ENCODE data around the gene CLCF1.

DNA sequence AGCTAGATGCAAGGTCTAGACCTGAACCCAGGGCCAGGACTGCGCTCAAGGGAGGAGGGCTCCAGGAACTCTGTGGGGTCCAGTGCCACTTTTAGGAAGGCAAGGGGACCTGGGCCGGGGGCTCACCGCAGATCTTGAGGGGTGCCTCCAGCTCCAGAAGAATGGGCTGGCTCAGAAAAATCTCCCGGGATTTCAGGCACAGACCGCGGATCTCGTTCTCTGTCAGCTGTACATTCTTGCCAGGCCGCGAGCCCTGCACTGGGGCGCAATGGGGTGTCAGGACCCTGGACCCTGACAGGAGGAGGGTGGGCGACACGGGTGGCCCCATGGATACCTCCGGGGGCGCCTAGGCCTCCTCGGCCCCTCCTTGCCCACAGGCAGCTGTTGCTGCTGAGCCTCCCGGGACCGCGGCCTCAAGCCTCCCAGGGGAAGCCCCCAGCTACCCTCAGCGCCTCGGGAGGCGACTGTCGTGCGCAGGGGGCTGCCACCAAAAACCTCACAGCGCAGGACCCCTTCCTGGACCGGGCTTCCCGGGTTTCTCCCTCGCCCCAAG is 27.6 kb upstream of the CLCF1 start:
- TF ChIP-seq, protein P1, sequence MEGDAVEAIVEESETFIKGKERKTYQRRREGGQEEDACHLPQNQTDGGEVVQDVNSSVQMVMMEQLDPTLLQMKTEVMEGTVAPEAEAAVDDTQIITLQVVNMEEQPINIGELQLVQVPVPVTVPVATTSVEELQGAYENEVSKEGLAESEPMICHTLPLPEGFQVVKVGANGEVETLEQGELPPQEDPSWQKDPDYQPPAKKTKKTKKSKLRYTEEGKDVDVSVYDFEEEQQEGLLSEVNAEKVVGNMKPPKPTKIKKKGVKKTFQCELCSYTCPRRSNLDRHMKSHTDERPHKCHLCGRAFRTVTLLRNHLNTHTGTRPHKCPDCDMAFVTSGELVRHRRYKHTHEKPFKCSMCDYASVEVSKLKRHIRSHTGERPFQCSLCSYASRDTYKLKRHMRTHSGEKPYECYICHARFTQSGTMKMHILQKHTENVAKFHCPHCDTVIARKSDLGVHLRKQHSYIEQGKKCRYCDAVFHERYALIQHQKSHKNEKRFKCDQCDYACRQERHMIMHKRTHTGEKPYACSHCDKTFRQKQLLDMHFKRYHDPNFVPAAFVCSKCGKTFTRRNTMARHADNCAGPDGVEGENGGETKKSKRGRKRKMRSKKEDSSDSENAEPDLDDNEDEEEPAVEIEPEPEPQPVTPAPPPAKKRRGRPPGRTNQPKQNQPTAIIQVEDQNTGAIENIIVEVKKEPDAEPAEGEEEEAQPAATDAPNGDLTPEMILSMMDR (optimal IDR thresholded peaks at IDR 0.05 in 1 of 3, IDR thresholded peaks at IDR 0.05 in 1 of 3, conservative IDR thresholded peaks at IDR 0.05 in 1 of 3; ENCODE audit: extremely low read depth in 1 of 3, insufficient read depth in 2 of 3, low read length in 3 of 3): no peak
- no peak for TF ChIP-seq EZH2 (IDR thresholded peaks at IDR 0.05; ENCODE audit: low read length)

All from keratinocyte (primary cell).